GM10847 (cell line): Measurements from ENCODE around the gene TFPI.

ENCODE experiments used
- POLR2A ChIP-seq: IDR thresholded peaks from 2 replicates; pipeline ENCODE4 v1.6.1; 2011; ENCODE audit not compliant: insufficient read length; ENCODE audit errors: extremely low read depth

TFPI gene

DNA sequence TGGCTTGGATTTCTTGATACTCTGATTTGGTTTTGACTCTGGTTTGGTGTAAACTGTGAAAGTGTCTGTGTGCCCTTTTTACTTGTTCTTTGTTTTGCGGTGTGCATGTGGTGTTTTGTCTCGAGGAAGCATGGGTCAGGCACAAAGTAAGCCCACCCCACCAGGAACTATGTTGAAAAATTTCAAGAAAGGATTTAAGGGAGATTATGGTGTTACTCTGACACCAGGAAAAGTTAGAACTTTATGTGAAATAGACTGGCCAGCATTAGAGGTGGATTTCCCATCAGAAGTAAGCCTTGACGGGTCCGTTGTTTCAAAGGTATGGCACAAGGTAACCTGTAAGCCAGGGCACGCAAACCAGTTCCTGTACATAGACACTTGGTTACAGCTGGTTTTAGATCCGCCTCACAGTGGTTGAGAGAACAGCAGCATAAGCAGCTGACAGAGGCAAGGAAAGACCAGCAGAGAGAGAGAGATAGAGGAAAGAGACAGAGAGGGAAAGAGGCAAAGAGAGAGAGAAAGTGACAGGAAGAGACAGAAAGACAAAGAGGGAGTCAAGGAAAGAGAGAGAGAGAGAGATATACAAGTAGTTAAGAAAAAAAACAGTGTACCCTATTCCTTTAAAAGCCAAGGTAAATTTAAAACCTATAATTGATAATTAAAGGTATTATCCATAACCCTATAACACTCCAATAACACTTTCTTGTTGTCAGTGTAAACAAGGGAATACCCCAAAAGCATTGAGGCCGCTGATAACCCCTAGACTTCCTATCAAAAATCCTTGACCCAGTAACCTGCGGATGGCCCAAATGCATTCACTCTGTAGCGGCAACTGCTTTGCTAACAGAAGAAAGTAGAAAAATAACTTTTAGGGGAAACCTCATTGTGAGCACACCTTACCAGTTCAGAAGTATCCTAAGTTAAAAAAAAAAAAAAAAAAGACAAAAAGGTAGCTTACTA is 42.6 kb downstream of the TFPI start:
- TF ChIP-seq POLR2A: no peak

DNA sequence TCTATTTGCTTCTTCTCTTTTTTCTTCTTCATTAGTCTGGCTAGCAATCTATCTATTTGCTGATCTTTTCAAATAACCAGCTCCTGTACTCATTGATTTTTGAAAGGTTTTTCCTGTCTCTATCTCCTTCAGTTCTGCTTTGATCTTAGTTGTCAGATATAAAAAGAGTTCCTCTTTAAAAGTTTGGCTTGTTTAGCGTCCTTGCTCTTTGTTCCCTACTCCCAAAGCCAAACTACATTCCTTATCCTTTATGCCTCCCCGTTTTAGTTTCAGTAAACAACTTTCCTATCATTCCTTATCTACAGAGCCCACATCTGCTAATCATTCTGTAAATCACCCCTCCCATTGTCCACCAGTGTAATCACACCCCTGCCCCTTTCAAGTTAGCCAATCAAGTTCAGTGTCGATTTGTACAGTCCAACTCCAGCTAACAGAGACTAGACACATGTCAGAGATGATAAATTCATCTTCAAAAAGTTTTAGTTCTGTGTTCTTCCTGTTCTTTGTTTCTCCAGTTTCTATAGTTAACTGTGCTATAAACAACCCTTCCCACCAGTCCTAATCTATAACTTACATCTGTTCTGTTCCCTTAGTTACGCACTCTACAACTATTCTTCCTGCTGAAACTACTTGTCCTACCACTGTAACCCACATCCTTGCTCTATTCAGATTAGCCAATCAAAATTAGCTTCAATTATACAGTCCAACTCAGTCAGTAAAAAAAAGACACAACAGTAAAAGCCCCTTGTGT is 44.4 kb downstream of the TFPI start:
- no peak for TF ChIP-seq POLR2A

DNA sequence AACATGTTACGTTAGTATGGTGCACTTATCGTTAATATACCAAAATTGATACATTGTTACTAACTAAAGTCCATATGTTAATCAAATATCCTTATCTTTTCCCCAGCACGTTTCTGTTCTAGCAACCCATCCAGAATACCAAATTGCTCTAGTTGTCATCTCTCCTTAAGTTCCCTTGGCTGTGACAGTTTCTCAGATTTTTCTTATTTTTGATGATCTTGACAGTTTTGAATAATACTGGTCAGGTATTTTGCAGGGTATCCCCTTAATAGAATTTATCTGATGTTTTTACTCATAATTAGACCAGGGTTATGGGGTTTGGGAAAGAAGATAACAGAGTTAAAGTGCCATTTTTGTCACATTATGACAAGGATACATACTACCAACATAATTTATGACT is 47.8 kb downstream of the TFPI start:
- TF ChIP-seq POLR2A: no peak

DNA sequence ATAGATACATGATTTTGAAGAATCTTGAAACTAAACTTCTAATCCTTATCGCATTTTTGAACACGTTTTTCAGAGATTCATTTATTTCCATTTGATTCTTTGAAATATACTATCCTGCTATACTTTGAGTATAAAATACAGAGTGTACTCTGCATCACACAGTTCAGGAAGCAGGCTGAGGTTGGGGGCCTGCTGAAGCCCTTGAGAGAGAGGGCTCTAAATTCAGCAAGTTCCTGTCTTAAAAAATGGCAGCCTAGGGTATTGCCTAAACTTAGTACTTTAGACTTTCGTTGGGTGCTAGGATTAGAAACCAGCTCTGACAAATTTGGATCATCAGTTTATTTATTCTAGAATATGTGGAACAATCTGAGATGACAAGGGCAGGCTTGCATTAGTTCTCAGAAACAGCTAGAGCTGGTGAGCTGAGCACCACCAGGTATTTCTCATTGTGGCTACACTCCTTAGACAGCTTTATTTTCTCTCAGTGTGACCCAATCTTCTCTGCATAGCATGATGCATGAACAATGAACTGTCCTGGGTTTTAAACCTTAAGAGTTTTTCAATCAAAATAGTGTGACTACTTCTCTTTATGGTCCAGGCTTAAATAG is 49.1 kb downstream of the TFPI start:
- no peak for TF ChIP-seq POLR2A

DNA sequence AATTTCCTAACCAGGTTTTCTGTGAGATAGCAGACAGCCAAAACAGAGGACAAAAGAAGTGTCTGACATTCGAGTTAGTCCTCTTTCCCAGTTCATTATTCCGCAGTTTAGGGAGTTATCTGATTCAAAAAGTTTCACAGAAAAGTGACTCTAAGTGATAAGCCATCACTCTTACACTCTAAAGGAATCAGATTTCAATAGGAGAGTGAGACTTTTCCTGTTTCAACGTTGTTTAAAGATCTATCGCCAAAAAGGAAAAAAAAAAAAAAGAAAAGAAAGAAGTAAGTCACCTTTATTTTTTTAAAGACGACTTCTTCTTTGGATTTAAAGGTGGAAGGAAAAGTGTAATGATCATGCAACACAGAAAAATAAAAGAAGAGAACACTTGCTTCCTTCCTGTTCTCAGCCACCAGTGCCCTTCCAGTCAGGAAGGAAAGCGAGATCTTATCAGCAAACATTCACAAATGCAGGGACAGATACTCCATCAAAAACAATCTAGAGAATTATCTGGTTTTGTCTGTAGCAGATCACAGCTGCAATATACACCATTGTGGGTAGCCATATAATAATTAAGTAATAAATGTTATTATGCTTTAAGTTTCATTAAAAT is 49.8 kb downstream of the TFPI start:
- no peak for TF ChIP-seq POLR2A

DNA sequence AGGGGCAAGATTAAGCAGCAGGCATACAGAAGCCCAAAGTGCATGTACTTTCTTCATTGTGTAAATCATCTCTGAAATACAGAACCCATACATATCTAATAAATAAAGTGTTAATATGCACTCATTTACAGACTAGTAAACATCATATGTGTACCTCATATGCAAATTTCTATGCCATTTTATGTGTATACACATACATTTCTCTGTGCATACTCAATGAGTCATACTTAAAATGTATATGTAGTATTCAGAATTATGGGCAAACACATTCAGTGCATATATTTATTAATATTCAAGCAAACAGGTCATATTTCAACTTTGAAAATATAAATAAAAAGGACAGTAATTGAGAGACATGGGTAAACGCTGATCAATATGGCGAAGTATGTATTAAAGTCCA is 50.5 kb downstream of the TFPI start:
- TF ChIP-seq POLR2A: no peak

DNA sequence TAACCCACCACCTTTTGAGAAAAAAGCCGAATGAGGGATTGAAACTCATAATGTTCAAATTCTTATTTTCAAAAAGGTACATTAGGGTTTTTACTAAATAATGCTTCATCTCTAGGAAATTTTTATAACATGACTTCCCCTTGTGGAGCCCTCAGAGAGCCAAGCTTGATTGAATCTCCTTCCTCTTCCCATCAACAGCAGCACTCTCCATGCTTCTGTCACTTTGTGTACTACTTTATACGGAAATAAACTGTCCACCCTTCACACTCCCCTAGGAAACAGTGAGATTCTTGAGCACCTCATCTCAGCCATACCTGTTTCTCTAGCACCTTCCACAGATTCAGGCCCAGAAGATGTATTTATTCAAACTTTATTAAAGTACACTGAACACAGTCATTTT is 51.8 kb downstream of the TFPI start:
- no peak for TF ChIP-seq POLR2A

DNA sequence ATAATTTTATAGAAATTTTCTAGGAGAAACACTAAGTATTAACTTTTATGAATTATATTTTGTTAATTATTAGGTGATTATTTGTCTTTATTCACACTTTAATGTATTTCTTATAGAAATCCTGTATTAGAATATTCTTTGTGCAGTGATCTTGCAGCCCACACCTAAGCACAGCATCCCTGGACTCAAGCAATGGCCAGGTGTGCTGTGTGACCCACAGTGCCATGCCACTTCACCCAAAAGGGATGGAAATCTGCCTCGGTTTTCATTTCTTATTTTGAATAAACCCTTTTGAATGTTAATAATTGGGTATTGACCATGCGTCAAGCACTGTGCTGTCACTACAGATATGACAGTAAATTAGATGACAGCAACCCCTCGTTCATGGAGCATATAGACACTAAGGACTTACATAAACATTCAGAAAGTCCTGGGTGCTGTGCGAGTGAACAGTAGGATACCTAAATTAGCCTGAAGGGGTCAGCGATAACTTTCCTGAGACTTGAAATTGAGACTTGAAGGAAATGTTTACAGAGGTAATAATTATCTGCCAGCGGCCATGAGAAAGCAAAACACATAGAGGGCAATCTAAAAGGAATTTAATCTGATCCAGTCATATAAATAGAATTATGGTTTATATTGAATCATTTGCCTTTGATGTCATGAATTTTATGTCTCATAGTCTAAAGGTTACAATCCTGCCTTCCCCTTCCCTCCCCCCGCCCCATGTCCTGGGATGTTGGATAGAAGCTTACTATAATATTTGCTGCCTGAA is 53.5 kb downstream of the TFPI start:
- TF ChIP-seq POLR2A: no peak

DNA sequence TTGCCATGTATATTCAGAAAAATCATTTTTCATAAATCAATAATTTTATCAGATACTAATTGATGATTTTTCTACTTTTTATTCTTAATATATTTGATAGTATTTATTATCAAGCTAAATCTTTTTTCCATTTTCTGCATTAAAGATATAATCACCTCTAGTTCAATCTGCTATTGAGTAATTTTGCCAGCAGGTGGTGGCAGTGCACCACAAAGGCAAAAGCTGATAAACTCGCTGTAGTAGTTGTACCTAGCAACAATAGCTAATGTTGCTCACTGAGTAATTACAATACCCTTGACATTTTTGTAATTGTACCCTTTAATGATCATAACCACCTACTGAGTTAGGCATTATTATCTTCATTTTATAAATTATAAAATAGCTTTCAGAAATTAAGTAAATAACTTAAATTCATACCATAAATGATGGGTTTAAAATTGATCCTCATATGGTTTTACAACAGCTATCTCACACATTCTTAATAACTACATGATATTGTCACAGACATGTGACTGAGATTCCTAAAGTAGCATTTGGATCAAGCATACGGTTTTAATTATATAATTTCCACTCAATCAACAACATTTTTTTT is 54.2 kb downstream of the TFPI start:
- TF ChIP-seq POLR2A: no peak

DNA sequence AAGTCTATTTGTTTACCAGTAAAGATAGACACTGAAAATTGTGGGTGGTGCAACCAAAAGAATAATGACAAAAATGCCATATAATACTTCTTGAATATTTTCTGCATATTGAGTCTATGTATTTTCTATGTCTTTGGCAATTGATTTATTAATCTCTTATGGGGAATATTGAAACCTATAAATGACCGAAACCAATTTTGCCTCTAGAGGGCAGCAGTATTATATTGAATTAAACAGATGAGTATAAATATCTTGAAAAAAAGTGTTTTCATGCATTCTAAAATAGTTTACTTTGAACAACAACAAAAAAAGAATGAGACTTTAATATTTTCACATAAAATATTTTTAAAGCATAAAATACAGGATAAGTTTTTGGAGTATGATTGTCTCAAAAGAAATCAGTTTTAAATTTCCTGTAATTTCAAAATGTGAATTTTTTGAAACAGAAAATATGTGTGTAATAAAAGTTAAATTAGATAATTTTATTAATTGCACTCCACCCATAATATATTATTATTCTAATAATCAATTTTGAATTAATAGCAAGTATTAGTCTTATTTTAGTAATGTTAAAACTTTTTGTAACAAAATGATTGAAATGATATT is 56.3 kb downstream of the TFPI start:
- TF ChIP-seq POLR2A: no peak

DNA sequence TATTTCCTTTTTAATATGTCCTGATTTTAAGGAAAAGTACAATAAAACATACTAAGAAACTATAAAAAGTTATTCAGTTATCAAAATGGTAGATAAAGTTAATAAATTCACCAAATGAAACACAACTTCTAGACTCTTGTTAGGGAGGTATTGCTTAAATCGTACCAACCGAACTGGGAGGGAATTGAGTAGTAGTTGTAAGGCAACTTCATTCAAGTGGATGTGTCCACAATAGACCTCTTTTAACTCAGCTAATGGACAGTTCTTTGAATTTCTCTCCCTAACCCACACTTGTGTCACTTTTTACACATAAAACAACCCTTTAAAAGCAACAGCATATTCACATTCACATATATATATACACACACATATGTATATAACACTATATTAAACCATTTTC is 57.1 kb downstream of the TFPI start:
- TF ChIP-seq POLR2A: no peak

DNA sequence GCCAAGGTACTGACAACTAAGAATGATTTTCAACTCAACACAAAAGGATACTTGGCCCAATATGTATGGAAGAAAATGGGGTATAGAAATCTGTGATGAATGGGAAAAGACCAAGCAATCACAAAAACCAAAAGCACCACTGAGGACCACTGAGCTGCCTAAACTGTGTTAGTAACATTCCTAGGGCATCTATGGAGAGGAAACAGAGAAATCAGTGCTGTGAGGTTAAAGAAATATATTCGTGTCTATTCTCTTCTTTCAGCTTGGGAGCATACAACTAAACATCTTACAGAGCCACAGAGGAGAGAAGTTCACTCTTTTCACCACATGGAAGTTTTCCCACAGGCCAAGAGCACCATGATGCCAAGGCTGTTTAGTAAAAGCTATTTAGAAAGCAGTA is 58.9 kb downstream of the TFPI start:
- TF ChIP-seq POLR2A: no peak

DNA sequence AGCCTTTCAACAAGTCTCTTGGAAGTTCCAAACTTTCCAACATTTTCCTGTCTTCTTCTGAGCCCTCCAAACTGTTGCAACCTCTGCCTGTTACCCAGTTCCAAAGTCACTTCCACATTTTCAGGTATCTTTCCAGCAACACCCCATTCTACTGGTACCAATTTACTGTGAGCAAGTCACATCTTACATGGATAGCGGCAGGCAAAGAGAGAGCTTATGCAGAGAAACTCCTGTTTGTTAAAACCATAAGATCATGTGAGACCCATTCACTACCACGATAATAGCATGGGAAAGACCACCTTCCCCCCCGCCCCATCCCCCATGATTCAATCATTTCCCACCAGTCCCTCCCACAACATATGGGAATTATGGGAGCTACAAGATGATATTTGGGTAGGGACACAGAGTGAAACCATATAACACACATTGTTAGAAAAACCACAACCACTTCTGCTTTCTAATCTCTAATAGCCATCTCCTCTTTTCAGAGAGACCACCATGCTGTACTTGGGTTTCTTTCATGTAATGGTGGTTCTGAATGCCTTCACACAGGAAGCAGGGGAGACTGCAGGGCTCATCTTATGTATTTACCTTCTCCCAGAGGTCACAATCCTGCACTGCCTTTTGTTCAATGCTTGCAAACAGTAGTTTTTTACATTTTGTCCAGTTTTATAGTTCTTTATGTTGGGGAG is 60.2 kb downstream of the TFPI start:
- no peak for TF ChIP-seq POLR2A
